ENCODE data around the gene EPN2. TPM values are rescaled to one million over a fixed set of nuclear protein-coding genes. Genes with fewer than 3 reads are reported as not detected.

Gene EPN2
- total RNA-seq, 2 donors from 2014 or later: 28.8 to 67.7 TPM

GRCh38 chr17:19330271-19330670 is 93.1 kb downstream of the EPN2 start:
- Histone ChIP-seq H3K4me3 (no peak overlapping the region), H3K4me1 (replicated peaks) (no peaks in the 10 kb centered on the region), H3K9me3 (no peaks in the 10 kb centered on the region), H3K36me3 (no peaks in the 10 kb centered on the region), H3K27me3 (replicated peaks; ENCODE audit: insufficient read depth) (no peaks in the 10 kb centered on the region), H3K27ac (no peak overlapping the region)
- TF ChIP-seq, protein P1, sequence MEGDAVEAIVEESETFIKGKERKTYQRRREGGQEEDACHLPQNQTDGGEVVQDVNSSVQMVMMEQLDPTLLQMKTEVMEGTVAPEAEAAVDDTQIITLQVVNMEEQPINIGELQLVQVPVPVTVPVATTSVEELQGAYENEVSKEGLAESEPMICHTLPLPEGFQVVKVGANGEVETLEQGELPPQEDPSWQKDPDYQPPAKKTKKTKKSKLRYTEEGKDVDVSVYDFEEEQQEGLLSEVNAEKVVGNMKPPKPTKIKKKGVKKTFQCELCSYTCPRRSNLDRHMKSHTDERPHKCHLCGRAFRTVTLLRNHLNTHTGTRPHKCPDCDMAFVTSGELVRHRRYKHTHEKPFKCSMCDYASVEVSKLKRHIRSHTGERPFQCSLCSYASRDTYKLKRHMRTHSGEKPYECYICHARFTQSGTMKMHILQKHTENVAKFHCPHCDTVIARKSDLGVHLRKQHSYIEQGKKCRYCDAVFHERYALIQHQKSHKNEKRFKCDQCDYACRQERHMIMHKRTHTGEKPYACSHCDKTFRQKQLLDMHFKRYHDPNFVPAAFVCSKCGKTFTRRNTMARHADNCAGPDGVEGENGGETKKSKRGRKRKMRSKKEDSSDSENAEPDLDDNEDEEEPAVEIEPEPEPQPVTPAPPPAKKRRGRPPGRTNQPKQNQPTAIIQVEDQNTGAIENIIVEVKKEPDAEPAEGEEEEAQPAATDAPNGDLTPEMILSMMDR (IDR thresholded peaks at IDR 0.05): no peak
- TF ChIP-seq POLR2A (IDR thresholded peaks at IDR 0.05): no peak
- intact Hi-C loops (cut with DNase I): no loop called here
- WGBS: 72% methylated on average over 3 of the region's 3 CpGs
- DNase-seq (ENCODE audit: low spot score): no peak

- Histone ChIP-seq H3K27ac (no peak overlapping the region), H3K4me1 (replicated peaks) (no peaks in the 10 kb centered on the region), H3K27me3 (replicated peaks; ENCODE audit: insufficient read depth) (no peaks in the 10 kb centered on the region), H3K36me3 (no peaks in the 10 kb centered on the region), H3K9me3 (no peaks in the 10 kb centered on the region), H3K4me3 (no peak overlapping the region)
- WGBS: 59% methylated on average over 4 of the region's 4 CpGs
- DNase-seq (ENCODE audit: low spot score): no peak
- TF ChIP-seq POLR2AphosphoS5 (IDR thresholded peaks at IDR 0.05): no peak
- TF ChIP-seq, protein P1 (IDR thresholded peaks at IDR 0.05): no peak
- no peak for TF ChIP-seq POLR2A (IDR thresholded peaks at IDR 0.05)
- intact Hi-C loops (cut with DNase I): no loop called here
Measured at GRCh38 chr17:19331134-19331533, 94.0 kb downstream of the EPN2 start.

- DNase-seq (ENCODE audit: low spot score): no peak
- Histone ChIP-seq H3K4me3 (no peak overlapping the region), H3K9me3 (no peaks in the 10 kb centered on the region), H3K36me3 (no peaks in the 10 kb centered on the region), H3K27me3 (replicated peaks; ENCODE audit: insufficient read depth) (no peaks in the 10 kb centered on the region), H3K27ac (no peak overlapping the region), H3K4me1 (replicated peaks) (no peaks in the 10 kb centered on the region)
- intact Hi-C loops (cut with DNase I): no loop called here
- TF ChIP-seq, protein P1 (IDR thresholded peaks at IDR 0.05): no peak
- TF ChIP-seq POLR2A (IDR thresholded peaks at IDR 0.05): no peak
- no peak for TF ChIP-seq POLR2AphosphoS5 (IDR thresholded peaks at IDR 0.05)
- WGBS: 90% methylated on average over 13 of the region's 13 CpGs
Measured at GRCh38 chr17:19331543-19332245, 94.5 kb downstream of the EPN2 start.

GRCh38 chr17:19332371-19333131 is 95.4 kb downstream of the EPN2 start:
- DNase-seq (ENCODE audit: low spot score): no peak
- intact Hi-C loops (cut with DNase I): no loop called here
- H3K4me3 ChIP-seq: no peak overlapping the region
- H3K27me3 ChIP-seq (replicated peaks; ENCODE audit: insufficient read depth): no peaks in the 10 kb centered on the region
- 67% methylated on average over 6 of the region's 6 CpGs for WGBS
- no peaks in the 10 kb centered on the region for H3K4me1 ChIP-seq (replicated peaks)
- H3K27ac ChIP-seq: no peak overlapping the region
- H3K36me3 ChIP-seq: no peaks in the 10 kb centered on the region
- TF ChIP-seq POLR2AphosphoS5 (IDR thresholded peaks at IDR 0.05) (no peak), POLR2A (IDR thresholded peaks at IDR 0.05) (no peak)
- TF ChIP-seq, protein P1 (IDR thresholded peaks at IDR 0.05): no peak
- no peaks in the 10 kb centered on the region for H3K9me3 ChIP-seq

DNA sequence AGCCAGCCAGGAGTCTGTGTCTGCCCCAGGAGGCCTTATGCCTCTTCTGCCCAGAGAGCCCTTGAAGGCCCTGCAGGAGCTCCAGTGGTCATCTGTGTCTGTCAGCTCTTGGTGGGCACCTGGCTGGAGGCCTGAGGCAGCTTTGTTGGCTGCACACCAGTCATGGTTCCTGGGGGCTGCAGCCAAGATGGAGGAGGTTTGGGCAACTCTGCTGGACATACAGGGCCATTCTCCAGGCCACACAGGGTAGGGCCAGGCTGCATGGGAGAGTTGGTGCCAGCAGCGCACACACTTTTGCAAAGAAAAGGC is 95.9 kb downstream of the EPN2 start:
- 100% methylated on average over 1 of the region's 1 CpG for WGBS
- H3K4me3 ChIP-seq: no peak overlapping the region
- no peaks in the 10 kb centered on the region for H3K9me3 ChIP-seq
- no peaks in the 10 kb centered on the region for H3K36me3 ChIP-seq
- intact Hi-C loops (cut with DNase I): no loop called here
- no peaks in the 10 kb centered on the region for H3K4me1 ChIP-seq (replicated peaks)
- TF ChIP-seq POLR2A (IDR thresholded peaks at IDR 0.05): no peak
- no peak for TF ChIP-seq POLR2AphosphoS5 (IDR thresholded peaks at IDR 0.05)
- TF ChIP-seq, protein P1 (IDR thresholded peaks at IDR 0.05): no peak
- DNase-seq (ENCODE audit: low spot score): no peak
- no peak overlapping the region for H3K27ac ChIP-seq
- H3K27me3 ChIP-seq (replicated peaks; ENCODE audit: insufficient read depth): no peaks in the 10 kb centered on the region
